Measurements from ENCODE around the gene CNPY1.

DNA sequence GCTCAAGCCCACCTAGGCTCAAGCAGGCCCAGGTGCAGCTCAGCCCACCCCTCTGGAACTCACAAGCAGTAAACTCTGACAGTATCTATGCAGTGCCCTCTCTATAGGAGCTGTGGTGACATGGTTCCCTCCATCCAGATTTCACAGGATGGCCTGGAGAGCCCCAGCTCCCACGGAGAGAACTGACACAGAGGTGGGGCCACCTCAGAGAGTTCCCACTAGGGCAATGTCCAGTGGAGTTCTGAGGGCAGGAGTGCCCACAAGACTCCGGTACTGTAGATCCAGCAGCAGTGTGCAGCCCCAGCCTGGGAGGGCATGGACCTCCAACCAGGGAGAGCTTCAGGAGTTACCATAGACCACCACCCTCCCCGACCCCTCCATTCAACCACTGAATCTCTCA lies 37.3 kb upstream of the CNPY1 start:
- TF ChIP-seq EZH2 (IDR thresholded peaks at IDR 0.05; ENCODE audit: low read depth), result no peak
- TF ChIP-seq, protein P1, sequence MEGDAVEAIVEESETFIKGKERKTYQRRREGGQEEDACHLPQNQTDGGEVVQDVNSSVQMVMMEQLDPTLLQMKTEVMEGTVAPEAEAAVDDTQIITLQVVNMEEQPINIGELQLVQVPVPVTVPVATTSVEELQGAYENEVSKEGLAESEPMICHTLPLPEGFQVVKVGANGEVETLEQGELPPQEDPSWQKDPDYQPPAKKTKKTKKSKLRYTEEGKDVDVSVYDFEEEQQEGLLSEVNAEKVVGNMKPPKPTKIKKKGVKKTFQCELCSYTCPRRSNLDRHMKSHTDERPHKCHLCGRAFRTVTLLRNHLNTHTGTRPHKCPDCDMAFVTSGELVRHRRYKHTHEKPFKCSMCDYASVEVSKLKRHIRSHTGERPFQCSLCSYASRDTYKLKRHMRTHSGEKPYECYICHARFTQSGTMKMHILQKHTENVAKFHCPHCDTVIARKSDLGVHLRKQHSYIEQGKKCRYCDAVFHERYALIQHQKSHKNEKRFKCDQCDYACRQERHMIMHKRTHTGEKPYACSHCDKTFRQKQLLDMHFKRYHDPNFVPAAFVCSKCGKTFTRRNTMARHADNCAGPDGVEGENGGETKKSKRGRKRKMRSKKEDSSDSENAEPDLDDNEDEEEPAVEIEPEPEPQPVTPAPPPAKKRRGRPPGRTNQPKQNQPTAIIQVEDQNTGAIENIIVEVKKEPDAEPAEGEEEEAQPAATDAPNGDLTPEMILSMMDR (conservative IDR thresholded peaks at IDR 0.05), result no peak
